C1 segment of cervical spinal cord (tissue), 14 donors: Measurements from ENCODE around the gene AP1B1.
A peak's percentile ranks its signal among the peaks of the same experiment; 100 is the strongest.

ENCODE experiments used
- DNase-seq, 14 donors: peaks; one replicate each; lab custom pipeline; 2025; lab: John Stamatoyannopoulos, UW

The AP1B1 gene

DNA sequence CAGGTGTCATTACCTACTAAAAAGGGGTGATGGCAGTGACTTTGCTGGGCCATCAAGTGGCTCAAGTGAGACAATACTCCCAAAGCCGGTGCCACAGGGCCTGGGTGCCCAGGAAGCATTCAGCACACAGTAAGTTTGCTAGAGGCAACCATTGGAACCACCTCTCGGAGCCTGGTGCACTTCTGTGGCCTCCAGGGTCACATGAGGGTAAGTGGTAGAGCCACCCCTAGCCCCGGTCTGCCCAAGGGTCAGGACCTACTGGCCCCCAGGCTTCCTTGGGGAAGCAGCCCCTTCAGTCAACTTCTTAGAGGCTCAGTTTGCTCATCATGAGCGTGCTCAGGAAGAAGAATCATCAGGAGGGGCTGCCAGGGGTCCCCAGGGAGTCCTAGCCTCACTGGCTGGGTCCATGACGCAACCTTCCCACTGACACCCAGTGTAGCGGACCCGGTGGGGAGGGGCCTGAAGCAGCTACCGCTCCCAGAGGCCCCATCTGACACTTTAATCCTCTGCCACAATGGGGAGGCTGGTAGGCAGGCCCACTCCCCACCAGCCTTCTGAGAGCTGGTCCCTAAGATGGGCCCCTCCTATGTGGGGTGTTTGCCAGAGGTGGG, 55.4 kb downstream of the AP1B1 start:
- no peak for DNase-seq

DNA sequence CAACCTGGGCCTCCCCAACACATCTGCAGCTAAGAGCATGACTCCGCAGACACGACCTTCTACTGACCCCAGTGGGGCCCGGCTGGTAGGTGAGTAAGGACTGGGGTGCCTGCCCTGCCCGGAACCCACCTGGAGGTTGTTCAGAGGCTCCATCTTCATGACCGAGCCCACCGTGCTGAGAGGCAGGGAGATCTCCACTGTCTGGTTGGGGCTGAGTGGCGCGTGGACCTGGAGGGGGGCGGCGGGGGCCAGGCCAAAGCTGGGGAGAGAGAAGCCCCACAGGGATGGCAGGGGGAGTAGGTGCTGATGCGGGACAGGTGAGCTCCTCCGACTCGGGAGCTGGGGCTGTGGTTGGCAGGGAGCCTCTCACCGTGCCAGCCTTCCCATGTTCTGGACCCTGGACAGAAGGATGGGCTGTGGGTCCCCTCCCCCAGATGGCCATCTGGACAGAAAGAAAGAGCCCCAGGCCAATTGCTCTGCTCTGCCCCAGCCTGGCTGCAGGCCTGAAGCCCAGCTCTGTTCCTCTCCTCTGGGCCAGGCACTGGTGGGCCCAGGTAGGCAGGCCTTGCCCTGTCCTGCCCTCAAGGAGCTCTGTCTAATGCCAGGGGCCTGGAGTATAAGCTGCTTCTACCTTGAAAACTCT, 56.6 kb downstream of the AP1B1 start:
- DNase-seq: peak in 1 of 14 donors; percentile 34

DNA sequence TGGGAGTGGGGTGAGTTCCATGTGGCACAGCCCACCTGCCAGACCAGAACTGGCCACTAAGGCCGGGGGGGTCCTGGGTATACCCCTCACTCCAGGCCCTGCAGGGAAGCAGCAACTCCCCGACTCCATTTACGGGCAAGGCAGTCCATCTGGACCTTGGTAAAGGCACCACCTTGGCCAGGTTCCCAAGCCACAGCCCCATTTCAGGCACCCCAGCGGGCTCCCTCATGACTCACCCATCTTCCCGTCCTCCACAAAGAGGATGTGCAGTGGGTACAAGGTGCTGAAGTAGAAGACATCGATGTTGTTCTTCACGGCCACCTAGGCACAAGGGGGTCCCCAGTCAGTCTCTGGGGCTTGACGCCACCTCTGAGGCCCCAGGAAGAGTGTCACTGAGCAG, 57.2 kb downstream of the AP1B1 start:
- peak in 1 of 14 donors; percentile 56 for DNase-seq

DNA sequence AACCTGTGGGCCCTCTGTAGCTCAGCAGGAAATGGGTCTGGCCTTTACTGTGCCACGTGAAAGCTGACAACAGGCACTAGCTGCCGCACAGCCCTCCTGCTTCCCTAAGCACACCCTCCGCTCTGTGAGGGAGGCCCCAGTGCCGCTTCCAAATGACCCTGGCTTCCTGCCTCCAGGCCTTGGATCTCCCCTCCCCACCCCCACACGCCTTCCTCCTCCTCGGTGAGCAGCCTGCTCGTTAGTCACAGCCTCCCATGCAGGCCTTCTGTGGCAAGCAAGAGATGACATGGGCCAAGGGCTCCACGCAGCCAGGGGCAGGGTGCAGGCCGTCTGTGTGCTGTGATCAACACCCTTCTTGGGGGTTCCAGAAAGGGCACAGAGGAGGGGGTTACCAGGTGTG, 57.6 kb downstream of the AP1B1 start:
- DNase-seq: peak in 2 of 14 donors; percentile 30 to 70

DNA sequence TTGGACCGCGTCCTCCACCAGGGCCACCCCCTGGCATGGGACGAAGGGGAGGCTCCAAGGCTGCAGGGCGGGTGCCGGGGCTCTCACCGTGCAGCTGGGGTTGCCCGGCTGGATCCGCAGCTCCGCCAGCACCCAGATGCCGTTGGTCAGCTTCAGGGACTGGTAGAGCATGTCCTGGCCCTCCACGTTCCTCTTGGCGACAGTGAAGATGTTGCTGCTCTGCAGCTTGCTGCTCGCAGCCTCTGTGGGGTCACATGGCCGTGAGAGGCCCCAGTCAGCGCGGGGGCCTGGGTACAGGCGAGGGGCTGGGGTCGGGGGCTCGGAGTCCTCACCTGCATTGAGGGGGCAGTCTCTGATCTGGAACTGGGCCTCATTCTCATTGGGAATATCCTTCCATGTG, 58.1 kb downstream of the AP1B1 start:
- DNase-seq: no peak

DNA sequence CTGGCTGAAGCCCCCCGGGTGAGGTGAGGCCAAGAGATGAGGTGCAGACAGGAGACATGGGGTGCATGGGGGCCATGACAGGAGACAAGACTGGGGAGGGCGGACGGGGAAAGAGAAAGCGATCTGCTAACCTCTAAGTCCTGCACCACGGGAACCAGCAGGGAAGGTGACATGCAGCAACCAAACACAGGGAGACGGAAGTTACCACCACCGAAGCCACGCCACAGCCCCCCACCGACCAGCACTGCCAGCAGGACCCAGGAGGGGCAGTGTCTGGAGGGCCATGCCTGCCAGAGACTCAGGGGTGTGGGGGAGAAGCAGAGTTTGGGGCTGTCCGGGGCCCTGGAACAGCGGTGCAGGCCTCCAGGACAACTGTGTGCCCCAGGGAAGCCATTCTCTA, 58.8 kb downstream of the AP1B1 start:
- DNase-seq: no peak

DNA sequence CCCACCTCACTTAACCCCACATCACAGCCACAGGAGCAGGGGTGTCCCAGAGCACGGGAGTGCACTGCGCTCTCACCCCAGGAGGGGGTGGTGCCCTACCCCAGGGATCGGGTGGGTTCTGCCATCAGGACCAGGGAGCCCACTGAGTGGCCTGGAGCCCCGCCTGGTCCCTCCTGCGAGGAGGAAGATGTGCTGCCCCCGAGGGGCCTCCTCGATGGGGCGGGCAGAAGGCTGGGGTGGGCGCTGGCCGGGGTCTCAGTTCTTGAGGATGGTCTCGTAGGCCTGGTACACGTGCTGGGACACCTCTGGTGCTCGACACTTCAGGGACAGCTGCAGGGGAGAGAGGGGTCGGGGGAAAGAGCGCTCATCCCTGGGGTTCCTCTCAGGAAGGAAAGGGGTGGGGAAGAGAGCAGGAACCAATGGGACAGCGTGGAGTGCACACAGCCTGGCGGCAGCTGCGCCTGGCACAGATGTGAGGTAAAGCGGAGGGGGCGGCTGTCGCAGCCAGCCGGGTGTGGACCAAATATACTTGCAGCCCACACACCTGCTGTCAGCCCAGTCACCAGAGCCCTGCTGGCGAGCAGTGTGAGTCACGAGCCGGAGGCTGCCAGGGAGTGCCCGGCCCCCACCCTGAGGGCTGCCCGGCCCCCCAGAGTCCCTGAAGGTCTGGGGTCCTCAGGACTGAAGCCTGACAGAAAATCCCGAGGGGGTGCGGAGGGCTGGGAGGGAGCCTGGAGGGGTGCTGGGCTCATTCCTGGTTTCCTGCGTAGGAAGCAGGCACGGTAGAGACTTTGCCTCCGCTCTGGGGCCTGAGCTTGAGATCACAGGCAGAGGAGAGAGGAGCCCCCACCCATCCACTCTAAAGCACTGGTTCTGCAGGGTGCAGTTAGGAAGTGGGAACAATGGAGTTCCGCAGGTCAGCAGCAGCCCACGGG, 59.5 kb downstream of the AP1B1 start:
- DNase-seq: peak in 1 of 14 donors; percentile 28

DNA sequence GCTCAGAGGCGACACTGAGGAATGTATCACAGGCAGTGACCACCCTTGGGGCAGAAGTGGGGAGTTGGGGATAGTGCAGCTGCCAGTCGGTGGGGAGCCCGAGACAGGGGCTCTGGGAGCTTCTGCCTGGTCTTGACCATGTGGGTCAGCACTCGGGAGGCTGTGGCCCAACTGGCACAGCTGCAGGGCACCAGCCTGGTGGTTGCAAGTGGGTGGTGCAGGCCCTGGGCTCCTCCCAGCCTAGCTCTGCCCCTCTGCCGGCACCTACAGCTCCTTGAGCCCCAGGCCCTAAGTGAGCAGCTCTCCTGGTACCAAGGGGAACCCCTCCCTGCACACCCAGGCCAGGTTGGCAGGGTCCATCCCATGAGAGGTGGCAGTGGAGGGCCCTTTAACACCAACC, 60.3 kb downstream of the AP1B1 start:
- no peak for DNase-seq

DNA sequence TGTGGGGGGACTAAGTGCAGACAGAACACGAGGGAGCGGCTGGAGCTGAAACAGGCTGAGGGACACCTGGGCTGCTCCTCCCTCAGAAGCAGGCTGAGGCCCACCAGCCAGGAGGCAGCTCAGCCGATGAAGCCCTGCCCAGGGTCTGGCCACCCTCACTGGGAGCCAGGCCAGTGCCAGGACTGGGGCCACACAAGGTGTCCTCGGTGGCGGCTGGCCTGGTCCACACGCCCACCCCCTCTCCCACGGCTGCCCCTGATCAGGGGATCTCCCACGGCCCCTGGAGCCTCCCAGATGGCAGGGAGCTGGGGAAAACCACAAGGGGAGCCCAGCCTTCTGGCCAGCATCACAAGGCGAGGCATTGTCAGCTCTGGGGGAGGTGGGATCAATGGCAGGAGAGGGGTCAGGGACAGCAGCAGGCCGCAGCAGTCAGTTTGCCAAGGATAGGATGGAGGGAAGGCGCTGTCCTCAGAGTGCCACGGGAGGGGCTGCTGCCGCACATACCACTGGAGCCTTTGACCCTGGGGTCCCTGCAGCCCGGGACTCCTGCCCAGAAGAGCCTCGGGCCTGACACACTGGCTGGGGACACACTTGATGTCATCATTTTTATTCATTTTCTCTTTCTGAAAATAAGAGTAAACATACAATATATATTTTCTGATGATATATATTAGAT, 61.1 kb downstream of the AP1B1 start:
- DNase-seq: no peak

DNA sequence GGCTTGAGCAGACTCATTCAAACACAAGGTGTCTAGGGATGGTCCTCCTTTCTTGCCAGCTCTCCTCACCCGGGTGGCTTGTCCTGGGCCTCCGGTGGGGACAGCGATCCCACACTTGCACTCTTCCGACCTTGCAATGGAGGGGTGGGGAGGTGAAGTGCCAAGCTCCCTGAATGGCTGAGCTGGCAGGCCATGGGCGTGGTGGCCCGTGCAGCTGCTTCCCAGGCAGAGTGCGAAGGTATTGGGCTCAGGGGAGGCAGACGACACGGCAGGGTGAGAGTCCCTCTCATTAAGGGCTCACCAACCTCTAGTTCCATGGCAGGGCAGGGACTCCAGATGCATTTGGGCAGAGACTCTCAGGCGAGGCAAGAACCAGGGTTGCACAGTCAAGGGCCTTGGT, 61.9 kb downstream of the AP1B1 start:
- DNase-seq: no peak

DNA sequence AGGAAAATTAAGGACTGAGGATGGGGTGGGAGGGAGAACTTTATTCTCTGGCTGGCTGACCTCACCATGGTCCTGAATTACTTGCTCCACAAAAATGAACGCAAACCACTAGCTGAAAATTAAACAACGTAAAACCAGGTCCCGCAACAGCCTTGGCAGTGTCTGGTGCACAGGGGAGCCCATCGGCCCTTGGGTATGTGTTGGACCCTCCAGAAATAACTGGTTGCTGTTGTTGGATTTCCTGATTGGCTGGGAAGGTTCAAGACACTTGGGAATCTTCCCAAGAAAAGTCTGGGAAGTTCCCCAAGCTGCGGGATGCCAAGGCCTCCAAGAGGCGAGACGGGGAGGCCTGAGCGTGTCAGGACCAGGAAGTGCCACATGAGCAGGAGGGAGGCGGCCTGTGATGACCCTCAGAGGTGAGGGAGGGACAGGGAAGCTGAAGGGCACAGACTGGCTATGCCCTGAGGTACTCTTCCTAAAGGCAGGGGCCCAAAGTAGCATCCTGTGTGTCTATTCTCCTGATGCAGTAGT, 62.5 kb downstream of the AP1B1 start:
- peak in 1 of 14 donors; percentile 32 for DNase-seq

DNA sequence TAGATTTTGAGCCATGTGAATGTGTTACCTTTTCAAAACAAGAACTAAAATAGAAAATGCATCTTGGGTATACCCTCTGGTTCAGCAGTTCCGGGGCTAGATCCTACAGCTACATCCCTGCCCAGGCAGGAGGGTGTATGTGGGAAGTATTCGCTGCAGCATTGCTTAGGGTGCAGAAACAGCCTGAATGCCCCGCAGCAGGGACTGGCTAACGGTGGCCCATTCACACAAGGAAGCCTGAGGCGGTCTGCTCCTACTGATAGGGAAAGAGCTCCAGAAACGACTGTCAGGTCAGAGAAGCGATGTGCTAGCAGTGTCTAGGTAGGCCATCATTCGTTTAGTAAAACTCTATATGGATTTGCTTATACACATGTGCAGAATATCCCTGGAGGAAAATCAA, 63.0 kb downstream of the AP1B1 start:
- no peak for DNase-seq

DNA sequence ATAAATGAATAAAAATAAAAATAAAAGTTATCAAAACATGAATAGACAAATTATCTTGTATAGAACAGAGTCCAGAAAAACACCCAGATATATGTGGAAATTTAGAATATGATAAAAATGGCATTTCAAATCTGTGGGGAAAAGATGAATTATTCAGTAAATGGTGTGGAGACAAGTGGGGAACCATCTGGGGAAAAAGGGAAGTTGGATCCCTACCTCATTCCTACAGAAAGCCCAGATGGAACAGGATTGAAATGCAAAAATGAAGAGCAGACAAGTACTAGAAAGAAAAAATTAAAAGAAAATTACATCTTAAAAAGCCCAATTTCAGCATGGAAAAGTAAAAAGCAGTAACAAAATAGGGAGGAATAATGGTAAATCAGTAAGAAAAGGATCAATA, 64.7 kb downstream of the AP1B1 start:
- DNase-seq: no peak

DNA sequence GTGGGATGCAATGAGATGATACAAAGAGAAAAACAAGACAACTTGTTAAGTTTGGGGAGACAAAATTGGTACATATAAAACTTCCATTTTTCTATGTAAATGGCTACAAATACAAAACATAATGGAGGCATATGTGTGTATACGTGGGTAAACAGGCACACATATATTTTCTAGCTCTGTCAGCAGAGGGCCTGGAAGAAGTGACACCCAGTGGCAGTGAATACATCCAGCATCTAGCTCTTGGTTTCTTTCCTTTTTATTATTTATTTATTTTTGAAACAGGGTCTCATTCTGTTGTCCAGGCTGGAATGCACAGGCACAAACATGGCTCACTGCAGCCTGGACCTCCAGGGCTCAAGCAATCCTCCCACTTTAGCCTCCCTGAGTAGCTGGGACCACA, 67.8 kb downstream of the AP1B1 start:
- DNase-seq: no peak

DNA sequence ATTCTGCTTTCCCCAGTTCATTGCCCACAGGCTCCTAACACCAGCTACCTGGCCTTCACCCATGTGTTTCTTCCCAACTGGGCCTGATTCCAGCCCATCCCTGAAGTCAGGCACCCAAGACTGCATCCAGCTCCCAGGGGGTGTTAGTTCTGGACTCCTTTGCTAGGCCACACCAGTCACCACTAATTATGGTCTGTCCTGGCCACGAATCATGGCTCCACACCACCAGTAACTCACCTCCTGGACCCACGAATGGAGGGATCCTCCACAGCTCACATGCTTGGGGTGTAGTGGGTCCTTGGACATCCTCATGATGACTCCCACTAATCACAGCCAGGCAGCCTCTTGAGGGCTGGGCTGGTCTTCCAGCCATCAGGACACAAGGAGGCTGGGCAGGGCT, 69.3 kb downstream of the AP1B1 start:
- no peak for DNase-seq

DNA sequence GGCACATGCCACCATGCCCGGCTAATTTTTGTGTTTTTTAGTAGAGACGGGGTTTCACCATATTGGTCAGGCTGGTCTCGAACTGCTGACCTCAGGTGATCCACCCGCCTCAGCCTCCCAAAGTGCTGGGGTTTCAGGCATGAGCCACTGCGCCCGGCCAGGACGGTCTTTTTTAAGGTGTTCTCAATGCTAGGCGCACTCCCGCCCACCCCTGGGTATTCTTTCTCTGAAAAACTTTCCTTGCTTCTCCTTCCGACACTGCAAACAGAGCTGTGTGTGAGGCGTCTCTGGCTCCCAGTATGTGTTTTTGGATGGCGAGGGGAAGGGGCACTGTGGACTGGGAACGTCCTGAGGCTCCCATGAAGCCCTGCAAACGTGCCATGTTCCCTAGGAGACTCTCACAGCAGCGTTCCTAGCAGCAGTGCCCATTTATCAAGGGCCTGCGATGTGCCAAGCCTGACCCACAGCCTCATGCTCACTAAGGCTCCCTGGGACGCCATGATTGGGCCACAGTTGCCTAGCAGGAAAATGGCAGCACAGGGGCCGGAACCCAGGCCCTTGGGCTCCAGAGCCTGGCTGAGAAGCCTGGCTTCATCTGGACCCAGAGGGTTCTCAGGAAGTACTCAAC, 70.4 kb downstream of the AP1B1 start:
- no peak for DNase-seq

DNA sequence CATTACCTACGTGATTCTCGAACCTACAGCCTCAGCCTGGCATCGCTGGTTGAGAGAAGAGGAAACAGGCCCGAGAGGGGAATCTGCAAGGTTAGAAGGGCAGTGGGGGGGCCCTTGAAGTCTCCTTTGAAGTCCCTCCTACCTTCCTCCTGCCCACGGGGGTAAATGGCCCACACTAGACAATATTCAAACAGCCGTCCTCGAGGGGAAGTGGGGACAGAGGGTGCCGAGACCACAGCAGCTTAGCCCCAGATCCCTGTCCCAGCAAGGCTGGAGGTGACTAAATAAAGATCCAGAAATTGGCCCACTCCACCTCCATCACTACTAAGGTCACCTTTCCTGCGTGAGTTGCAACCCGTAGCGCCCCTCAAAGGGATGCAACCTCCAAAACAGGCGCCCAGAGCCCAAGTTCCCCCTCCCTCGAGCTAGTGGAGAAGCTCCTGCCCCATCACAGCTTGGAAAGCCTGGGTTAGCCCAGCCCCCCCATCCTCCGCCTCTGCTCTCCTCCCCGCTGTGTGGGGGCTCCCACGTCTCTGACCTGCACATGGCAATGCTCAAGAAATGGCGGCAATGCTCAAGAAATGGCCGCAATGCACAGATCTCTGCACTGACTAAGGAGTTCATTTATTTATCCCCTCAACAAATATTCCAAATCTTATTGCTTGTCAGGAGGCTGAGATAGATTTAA, 72.1 kb downstream of the AP1B1 start:
- no peak for DNase-seq

DNA sequence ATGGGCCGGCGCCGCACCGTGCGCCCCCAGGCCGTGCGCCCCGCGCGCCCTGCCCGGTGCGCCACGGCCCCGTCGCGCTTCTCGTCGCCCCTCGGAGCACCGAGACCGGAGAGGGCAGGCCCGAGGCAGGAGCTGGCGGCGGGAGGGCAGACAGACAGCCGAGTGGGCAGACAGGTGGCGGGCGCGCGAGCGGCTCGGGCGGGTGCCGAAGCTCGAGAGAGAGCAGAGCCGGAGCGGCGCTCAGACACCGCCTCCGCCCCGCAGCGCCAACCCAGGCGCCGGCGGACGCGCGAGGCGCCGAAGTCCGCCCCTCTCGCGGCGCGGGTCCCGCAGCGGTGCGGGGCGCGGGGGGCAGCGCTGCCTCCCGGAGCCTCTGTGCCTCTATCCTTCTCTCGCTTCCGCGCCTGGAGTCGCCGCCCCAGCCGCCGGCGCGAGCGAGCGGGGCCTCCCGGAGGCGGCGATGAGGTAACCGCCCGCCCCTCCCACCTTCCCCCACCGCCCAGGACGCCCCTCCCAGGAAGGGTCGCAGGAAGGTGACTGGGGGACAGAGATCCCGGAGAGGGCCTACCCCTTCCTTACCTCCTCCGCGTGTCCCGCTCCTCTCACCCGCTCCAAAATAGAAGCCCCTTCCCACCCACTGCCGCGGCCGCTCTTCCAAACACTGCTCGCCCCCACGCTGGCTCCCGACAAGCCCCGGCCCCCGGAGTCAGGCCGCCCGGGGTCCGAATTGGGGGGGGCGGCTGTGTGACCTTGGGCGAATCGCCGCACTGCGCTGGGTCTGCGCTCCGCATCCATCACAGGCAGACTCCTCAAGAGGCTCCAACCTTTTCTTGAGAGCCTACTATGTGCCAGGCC, 72.9 kb downstream of the AP1B1 start, which contains the start of gene RASL10A:
Gene RASL10A (minus strand): TSS at position 412 of the 855 bp plus-strand sequence. CDS start 451 bp downstream, outside the sequence.
- DNase-seq: peak in 1 of 14 donors; percentile 16

DNA sequence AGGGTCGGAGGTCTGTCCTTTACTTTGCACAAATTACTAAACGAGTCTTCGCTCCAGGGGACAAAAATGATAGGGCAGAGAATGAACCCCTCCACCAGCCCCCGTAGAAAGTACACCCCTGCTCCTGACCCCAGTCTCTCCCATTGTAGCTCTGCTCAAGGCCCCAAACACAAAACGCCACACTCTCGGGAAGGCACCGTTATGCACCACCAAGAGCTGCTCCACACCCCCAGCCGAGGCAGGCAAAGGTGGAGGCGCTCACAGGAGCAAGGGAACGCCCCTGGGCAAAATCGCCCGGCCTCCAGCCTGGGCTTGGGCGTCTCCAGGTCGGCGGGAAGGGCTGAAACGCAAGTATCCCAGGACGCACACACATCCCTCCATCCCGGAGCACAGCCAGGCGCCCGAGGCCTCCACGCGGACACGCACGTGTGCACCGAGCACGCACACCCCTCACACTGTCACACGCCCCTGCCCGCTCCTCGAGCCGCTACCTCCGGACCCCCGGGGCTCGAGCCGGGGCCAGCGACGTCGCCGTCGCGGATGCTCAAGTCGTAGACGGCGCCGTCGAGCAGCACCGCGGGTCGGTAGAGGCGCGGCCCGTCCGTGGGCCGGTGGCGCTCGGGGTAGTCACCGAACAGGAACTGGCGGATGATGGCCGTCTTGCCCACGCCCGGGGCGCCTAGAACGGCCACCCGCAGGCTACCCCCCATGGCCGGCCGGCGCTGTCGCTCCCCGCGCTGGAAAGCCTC, 73.7 kb downstream of the AP1B1 start:
- no peak for DNase-seq
